DND-41 (cell line): ENCODE measurements around the gene RNASE8.

Experiments used
- EZH2 ChIP-seq: IDR thresholded peaks from 3 replicates; pipeline ENCODE4 v1.6.1; 2012; ENCODE audit warnings: borderline replicate concordance, low read depth, mild to moderate bottlenecking, moderate library complexity, low read length, inconsistent platforms; ENCODE audit not compliant: severe bottlenecking
- TF ChIP-seq, protein P1 (sequence below): IDR thresholded peaks from 2 replicates; pipeline ENCODE4 v1.5.1; 2012; ENCODE audit warnings: borderline replicate concordance, low read length, moderate library complexity, mild to moderate bottlenecking; ENCODE audit not compliant: poor library complexity, severe bottlenecking; ENCODE audit errors: extremely low read depth

DNA sequence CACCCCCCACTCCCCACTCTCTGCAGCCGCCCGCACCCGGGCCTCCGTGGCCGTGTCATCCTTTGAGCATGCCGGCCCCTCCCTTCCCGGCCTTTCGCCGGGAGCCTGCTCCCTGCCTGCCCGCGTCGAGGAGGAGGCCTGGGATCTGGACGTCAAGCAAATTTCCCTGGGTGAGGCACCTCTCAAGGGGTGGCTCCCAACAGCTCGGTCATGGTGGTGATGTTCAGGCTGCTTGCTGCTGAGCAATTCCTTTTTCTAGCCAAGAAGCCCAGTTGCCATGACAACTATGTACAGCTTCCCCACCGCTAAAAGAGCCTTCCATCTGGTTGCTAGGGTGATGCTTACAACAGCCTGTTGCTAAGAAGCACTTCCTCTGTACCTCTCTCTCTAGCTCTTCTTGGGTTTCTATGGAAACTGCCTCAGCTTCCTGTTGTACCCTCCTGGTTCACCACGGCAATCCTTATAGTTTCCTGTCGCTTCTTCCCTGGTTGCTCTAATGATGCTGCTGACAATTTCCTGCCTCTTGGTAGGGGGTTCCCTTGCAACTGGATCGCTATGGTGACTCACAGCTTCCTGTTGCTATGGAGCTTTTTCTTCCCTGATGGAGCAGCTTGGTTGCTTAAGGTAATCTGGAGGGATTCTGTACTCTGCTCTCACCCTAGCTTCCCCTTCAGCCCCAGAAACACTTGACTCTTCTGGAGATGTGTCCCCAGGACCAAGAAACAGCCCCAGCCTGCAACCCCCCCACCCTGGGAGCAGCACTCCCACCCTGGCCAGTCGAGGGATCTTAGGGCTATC, 29.9 kb downstream of the RNASE8 start:
- TF ChIP-seq, protein P1, sequence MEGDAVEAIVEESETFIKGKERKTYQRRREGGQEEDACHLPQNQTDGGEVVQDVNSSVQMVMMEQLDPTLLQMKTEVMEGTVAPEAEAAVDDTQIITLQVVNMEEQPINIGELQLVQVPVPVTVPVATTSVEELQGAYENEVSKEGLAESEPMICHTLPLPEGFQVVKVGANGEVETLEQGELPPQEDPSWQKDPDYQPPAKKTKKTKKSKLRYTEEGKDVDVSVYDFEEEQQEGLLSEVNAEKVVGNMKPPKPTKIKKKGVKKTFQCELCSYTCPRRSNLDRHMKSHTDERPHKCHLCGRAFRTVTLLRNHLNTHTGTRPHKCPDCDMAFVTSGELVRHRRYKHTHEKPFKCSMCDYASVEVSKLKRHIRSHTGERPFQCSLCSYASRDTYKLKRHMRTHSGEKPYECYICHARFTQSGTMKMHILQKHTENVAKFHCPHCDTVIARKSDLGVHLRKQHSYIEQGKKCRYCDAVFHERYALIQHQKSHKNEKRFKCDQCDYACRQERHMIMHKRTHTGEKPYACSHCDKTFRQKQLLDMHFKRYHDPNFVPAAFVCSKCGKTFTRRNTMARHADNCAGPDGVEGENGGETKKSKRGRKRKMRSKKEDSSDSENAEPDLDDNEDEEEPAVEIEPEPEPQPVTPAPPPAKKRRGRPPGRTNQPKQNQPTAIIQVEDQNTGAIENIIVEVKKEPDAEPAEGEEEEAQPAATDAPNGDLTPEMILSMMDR, result no peak
- no peak for TF ChIP-seq EZH2
